Measurements from ENCODE around the gene HSPB6.

DNA sequence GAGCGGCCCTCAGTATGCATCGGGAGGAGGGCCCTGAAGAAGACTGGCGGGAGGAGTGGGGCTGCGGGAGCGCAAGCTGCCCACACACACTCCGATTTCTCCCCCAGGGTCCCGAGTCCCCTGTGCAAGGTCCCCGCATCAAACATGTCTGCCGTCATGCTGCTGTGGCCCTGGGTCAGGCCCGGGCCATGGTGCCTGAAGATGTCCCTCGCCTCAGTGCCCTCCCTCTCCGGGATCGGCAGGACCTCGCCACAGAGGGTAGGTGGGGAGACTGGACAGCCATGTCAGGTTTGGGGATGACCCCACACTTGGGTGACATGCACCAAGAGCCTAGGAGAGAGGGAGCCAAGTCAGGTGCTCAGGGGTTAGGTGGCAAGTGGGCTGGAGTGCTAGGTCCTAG lies 34.4 kb downstream of the HSPB6 start:
- TF ChIP-seq POLR2A (IDR thresholded peaks at IDR 0.05) = no peak
- TF ChIP-seq, protein P1, sequence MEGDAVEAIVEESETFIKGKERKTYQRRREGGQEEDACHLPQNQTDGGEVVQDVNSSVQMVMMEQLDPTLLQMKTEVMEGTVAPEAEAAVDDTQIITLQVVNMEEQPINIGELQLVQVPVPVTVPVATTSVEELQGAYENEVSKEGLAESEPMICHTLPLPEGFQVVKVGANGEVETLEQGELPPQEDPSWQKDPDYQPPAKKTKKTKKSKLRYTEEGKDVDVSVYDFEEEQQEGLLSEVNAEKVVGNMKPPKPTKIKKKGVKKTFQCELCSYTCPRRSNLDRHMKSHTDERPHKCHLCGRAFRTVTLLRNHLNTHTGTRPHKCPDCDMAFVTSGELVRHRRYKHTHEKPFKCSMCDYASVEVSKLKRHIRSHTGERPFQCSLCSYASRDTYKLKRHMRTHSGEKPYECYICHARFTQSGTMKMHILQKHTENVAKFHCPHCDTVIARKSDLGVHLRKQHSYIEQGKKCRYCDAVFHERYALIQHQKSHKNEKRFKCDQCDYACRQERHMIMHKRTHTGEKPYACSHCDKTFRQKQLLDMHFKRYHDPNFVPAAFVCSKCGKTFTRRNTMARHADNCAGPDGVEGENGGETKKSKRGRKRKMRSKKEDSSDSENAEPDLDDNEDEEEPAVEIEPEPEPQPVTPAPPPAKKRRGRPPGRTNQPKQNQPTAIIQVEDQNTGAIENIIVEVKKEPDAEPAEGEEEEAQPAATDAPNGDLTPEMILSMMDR (IDR thresholded peaks at IDR 0.05) = no peak

Measured in esophagus squamous epithelium (tissue), 4 donors.